Bronchial epithelial cell (primary cell): ENCODE data around the gene SPATA20. TPM values are rescaled to one million over a fixed set of nuclear protein-coding genes. Genes with fewer than 3 reads are reported as not detected.
A peak's percentile ranks its signal among the peaks of the same experiment; 100 is the strongest.

Experiments used
- DNase-seq: peaks from one replicate; pipeline ENCODE4 v3.0.0-alpha.2; 2010; ENCODE audit warnings: low read depth
- FAIRE-seq: peaks from 2 replicates; lab custom pipeline; 2011; peaks lifted over from hg19 to GRCh38; lab: Jason Lieb, UNC
- H3K27me3 ChIP-seq: 2 replicates; pipeline ENCODE4 v1.5.1; 2011; ENCODE audit warnings: low read length; ENCODE audit not compliant: control insufficient read depth, insufficient read depth
- H3K36me3 ChIP-seq: 2 replicates; pipeline ENCODE4 v1.5.1; 2011; ENCODE audit warnings: low read length; ENCODE audit not compliant: control insufficient read depth, insufficient read depth
- H3K4me3 ChIP-seq: 2 replicates; pipeline ENCODE4 v1.5.1; 2011; ENCODE audit warnings: mild to moderate bottlenecking, low read depth, low read length, control low read depth
- CTCF ChIP-seq: IDR thresholded peaks from 2 replicates; pipeline ENCODE4 v1.5.1; 2011; ENCODE audit warnings: mild to moderate bottlenecking, moderate library complexity, low read length, control low read depth, inconsistent platforms; ENCODE audit not compliant: insufficient read depth, severe bottlenecking
- total RNA-seq: library from RNA; depleted of rRNA; stranded (reverse); fragments of >200 nt; gene quantifications from 2 replicates; pipeline ENCODE4 v1.2.1, GENCODE V29; 2014

The SPATA20 gene
- total RNA-seq, 1 donor from 2014 or later: 25.0 TPM

- FAIRE-seq (no peak), DNase-seq (no peak)
- TF ChIP-seq CTCF: no peak
- no peak overlapping the region for H3K4me3 ChIP-seq
- H3K36me3 ChIP-seq: no peaks in the 10 kb centered on the region
- no peaks in the 10 kb centered on the region for H3K27me3 ChIP-seq
Observed at GRCh38 chr17:50522766-50523165, 24.2 kb upstream of the SPATA20 start.

GRCh38 chr17:50523208-50523607 lies 23.8 kb upstream of the SPATA20 start:
- H3K36me3 ChIP-seq: no peaks in the 10 kb centered on the region
- H3K27me3 ChIP-seq: no peaks in the 10 kb centered on the region
- no peak overlapping the region for H3K4me3 ChIP-seq
- peak; percentile 90 for FAIRE-seq
- DNase-seq: peak; percentile 87
- TF ChIP-seq CTCF: peak; percentile 6

GRCh38 chr17:50524838-50525237 lies 22.1 kb upstream of the SPATA20 start:
- Histone ChIP-seq H3K36me3 (no peaks in the 10 kb centered on the region), H3K4me3 (no peak overlapping the region), H3K27me3 (no peaks in the 10 kb centered on the region)
- FAIRE-seq (no peak), DNase-seq (no peak)
- TF ChIP-seq CTCF: no peak

GRCh38 chr17:50527155-50527762 lies 19.7 kb upstream of the SPATA20 start:
- no peak overlapping the region for H3K4me3 ChIP-seq
- H3K27me3 ChIP-seq: no peaks in the 10 kb centered on the region
- no peak for TF ChIP-seq CTCF
- H3K36me3 ChIP-seq: no peaks in the 10 kb centered on the region
- DNase-seq (no peak), FAIRE-seq (no peak)

- H3K27me3 ChIP-seq: no peaks in the 10 kb centered on the region
- DNase-seq (no peak), FAIRE-seq (no peak)
- no peak overlapping the region for H3K4me3 ChIP-seq
- no peak for TF ChIP-seq CTCF
- H3K36me3 ChIP-seq: no peaks in the 10 kb centered on the region
Observed at GRCh38 chr17:50527949-50528474, 19.0 kb upstream of the SPATA20 start.

DNA sequence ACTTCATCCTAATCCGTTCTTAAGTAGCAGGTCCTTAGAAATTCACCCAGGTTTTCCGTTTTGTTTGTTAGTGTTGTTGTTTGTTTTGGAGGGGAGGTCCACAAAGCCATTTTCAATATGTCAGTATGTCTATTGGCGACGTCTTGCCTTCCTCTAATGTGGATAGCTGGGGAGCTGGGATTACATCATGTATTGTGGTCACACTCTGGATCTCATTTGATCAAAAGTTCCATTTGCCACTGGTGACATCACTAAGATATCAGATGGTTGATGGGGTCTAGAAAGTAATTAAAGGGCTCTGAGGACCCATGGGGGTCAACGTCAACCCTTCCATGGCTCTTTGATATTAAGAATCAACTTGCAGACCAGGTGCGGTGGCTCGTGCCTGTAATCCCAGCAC lies 17.1 kb upstream of the SPATA20 start:
- FAIRE-seq: no peak
- TF ChIP-seq CTCF: no peak
- Histone ChIP-seq H3K27me3 (no peaks in the 10 kb centered on the region), H3K4me3 (no peak overlapping the region), H3K36me3 (no peaks in the 10 kb centered on the region)
- no peak for DNase-seq
